Fibroblast of the aortic adventitia (primary cell): ENCODE results near the gene MAP1A. TPM values are rescaled to one million over a fixed set of nuclear protein-coding genes. Genes with fewer than 3 reads are reported as not detected.
A peak's percentile ranks its signal among the peaks of the same experiment; 100 is the strongest.

Source experiments
- DNase-seq: peaks from one replicate; pipeline ENCODE4 v3.0.0-alpha.2; 2010; ENCODE audit warnings: low read depth
- H3K4me3 ChIP-seq: 2 replicates; pipeline ENCODE4 v1.5.1; 2011; ENCODE audit warnings: low read depth, mild to moderate bottlenecking, control low read depth, low read length, moderate library complexity
- total RNA-seq: library from RNA; depleted of rRNA; stranded (reverse); fragments of >200 nt; gene quantifications from 2 replicates; pipeline ENCODE4 v1.2.3, GENCODE V29; 2012; ENCODE audit warnings: low replicate concordance
- TF ChIP-seq, protein P1 (sequence below): IDR thresholded peaks from 2 replicates; pipeline ENCODE4 v1.5.1; 2011; ENCODE audit warnings: mild to moderate bottlenecking, low read length, control low read depth, inconsistent platforms; ENCODE audit not compliant: insufficient read depth

Gene MAP1A
- total RNA-seq, 1 donor: 108 TPM

DNA sequence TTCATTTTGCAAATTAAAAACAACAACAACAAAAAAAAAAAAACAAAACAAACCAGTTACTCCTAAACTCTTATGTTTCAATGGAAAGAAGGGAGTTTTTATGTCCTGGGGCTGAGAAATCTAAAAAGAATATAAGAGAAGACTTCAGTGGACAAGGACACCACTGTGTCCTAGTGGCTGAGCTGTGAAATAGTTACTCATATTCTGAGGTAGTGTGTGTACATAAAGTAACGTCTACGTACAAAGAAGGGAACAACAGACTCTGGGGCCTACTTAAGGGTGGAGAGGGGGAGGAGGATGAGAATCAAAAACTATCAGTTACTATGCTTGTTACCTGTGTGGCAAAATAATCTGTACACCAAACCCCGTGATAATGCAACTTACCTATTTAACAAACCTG, 18.4 kb upstream of the MAP1A start:
- TF ChIP-seq, protein P1, sequence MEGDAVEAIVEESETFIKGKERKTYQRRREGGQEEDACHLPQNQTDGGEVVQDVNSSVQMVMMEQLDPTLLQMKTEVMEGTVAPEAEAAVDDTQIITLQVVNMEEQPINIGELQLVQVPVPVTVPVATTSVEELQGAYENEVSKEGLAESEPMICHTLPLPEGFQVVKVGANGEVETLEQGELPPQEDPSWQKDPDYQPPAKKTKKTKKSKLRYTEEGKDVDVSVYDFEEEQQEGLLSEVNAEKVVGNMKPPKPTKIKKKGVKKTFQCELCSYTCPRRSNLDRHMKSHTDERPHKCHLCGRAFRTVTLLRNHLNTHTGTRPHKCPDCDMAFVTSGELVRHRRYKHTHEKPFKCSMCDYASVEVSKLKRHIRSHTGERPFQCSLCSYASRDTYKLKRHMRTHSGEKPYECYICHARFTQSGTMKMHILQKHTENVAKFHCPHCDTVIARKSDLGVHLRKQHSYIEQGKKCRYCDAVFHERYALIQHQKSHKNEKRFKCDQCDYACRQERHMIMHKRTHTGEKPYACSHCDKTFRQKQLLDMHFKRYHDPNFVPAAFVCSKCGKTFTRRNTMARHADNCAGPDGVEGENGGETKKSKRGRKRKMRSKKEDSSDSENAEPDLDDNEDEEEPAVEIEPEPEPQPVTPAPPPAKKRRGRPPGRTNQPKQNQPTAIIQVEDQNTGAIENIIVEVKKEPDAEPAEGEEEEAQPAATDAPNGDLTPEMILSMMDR: no peak
- no peak overlapping the region for H3K4me3 ChIP-seq
- no peak for DNase-seq

DNA sequence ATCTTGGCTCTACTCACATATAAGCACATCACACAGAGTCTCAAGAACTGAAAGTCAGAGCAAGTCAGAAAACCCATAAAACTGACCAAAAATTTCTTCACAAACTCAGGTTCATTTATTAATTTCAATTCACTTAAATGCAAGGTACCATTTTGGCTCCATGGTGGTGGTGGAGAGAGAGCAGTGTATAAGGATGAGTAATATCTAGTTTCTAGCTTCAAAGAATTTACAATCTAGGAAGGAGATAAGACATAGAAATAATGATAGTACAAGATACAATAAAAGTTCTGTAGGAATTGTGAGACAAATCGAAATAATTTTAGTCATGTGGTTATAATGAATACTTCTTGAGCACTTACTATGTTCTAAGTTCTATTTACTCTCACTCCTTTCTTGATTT, 17.8 kb upstream of the MAP1A start:
- TF ChIP-seq, protein P1: no peak
- no peak overlapping the region for H3K4me3 ChIP-seq
- no peak for DNase-seq

DNA sequence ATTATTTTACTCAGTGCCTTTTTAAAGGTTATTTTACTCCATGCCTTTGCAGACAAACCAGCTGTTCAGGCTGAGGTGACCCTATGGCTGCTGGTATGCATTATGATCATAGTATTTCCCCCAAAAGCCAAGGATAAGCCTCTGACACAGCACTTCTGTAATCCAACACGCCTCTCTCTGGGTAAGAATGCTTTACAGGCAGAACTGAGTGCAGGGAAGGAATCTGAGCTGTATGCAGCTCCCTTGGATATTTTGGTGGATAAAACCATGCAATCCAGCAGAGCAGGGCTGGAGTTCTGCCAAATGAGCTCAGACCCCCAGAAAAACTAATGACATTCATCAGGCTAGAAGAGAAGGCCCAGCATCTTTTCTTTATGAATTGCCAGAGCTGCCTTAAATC, 11.7 kb upstream of the MAP1A start:
- peak; percentile 68 for DNase-seq
- no peak overlapping the region for H3K4me3 ChIP-seq
- TF ChIP-seq, protein P1: no peak

DNA sequence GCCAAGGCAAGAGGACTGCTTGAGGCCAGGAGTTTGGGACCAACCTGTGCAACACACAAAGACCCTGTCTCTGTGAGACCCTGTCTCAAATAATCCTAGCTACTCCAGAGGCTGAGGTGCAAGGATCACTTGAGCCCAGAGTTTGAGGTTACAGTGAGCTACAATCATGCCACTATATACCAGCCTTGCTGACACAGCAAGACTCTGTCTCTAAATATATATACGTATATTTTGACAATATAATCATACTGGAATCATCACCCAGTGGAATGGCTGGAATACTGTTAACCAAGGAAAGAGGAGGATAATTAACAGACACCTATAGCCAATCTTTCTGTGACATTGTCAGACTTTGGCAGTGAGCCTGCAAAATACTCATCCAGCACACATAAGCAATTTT, 9.0 kb upstream of the MAP1A start:
- no peak for DNase-seq

DNA sequence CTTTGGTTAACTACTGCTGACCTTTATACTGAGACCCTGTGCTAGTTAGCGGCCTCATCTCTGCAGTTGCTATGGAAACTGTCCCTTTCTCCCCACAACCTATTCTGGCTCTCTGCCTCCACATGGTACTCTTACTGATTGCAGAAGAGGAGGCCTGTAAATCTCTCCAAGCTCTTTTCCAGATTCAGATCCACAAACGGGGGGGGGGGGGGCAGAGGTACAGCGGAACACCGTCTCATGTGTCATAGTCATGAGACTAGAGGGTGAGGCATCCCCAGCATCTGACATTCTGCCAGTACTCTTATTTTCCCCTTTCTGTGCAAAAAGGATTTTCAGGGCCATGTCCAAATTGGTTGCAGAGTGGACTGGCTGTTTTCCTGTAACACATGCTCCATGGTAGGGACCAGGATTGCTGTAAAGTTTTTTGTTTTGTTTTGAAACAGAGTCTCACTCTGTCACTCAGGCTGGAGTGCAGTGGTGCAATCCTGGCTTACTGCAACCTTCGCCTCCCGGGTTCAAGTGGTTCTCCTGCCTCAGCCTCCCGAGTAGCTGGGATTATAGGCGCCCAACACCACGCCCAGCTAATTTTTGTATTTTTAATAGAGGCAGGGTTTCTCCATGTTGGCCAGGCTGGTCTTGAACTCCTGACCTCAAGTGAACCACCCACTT, 8.3 kb upstream of the MAP1A start:
- TF ChIP-seq, protein P1: no peak
- DNase-seq: peak; percentile 80
- H3K4me3 ChIP-seq: no peak overlapping the region

More for the DNA sequence above, 9.0 kb upstream of the MAP1A start:
- TF ChIP-seq, protein P1: no peak
- no peak overlapping the region for H3K4me3 ChIP-seq

DNA sequence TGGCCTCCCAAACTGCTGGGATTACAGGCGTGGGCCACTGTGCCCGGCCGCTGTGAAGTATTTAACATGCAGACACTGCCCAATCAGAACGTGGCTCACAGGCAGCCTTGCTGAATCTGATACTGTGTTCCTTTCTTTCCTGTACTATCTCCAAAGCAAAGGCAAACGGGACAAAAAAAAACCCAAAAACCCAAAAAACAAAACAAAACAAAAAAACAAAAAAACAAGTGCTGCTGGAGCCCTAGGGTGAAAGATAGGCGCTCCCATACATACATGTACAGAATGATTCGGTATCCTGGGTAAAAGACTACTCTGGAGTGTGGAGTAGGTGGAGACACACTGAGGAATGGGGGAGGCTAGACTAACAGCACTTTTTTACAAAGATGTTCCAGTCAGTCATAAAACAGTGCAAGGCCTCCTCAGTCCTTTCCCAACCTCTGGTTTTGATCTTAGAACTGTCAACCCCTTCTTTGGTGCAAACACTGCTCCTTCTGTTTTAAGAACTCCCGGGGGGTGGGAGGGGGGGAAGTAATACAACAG, 7.7 kb upstream of the MAP1A start:
- peak; percentile 50 for DNase-seq
- TF ChIP-seq, protein P1: no peak

More for the DNA sequence above, 7.7 kb upstream of the MAP1A start:
- peak overlapping the region; percentile 85 for H3K4me3 ChIP-seq
